ENCODE results near the gene PXT1.

- TF ChIP-seq CTCF (conservative IDR thresholded peaks at IDR 0.05 in 1 of 2, IDR thresholded peaks at IDR 0.05 in 1 of 2; ENCODE audit: low read depth in 1 of 2, low read length in 2 of 2) (peak in 1 of 2 donors; percentile 35), EZH2 (IDR thresholded peaks at IDR 0.05; ENCODE audit: low read length, missing control alignments) (no peak)
These were observed 55.9 kb downstream of the PXT1 start for GRCh38 chr6:36386495-36387439.

Data from fibroblast of lung (primary cell).